Panc1 (cell line): ENCODE measurements around the gene S100A12. TPM values are rescaled to one million over a fixed set of nuclear protein-coding genes. Genes with fewer than 3 reads are reported as not detected.

Source experiments
- ATAC-seq: fragments of 200-7000 bp; cut with Tn5 transposase; 2 replicates; pipeline ENCODE4 v1.9.1; 2020; ENCODE audit warnings: mild to moderate bottlenecking, moderate library complexity
- BruUV-seq: library from RNA; stranded (reverse); fragments of 400-500 nt; replicated peaks from 2 replicates; lab custom pipeline; 2021; lab: Mats Ljungman, UMichigan
- CTCF ChIA-PET: fragments of 300-600 bp; sonication (Branson Sonifier 250); formaldehyde crosslinking; loops from one replicate; lab custom pipeline; 2022; ENCODE audit warnings: antibody characterized with exemption; lab: Charles Lee
- POLR2A ChIA-PET: fragments of 300-600 bp; sonication (Branson Sonifier 250); formaldehyde crosslinking; loops from one replicate; lab custom pipeline; 2022; ENCODE audit warnings: antibody characterized with exemption; lab: Charles Lee
- DNase-seq: peaks from one replicate; pipeline ENCODE4 v3.0.0-alpha.2; 2010; ENCODE audit warnings: low read depth, low spot score
- H3K27ac ChIP-seq: 2 replicates; pipeline ENCODE4 v1.5.1; 2011; ENCODE audit warnings: mild to moderate bottlenecking, low read length, inconsistent platforms
- H3K27me3 ChIP-seq: fragments of 200-500 bp; sonication (Bioruptor generic); 2 replicates; pipeline ENCODE4 v1.6.0; 2014; ENCODE audit warnings: low read length, inconsistent platforms; ENCODE audit not compliant: control insufficient read depth, insufficient read depth
- H3K36me3 ChIP-seq: fragments of 200-500 bp; sonication (Bioruptor generic); 2 replicates; pipeline ENCODE4 v1.5.1; 2014; ENCODE audit warnings: inconsistent platforms, mild to moderate bottlenecking, low read length, moderate library complexity; ENCODE audit not compliant: control insufficient read depth, insufficient read depth
- H3K4me1 ChIP-seq: 2 replicates; pipeline ENCODE4 v1.5.1; 2011; ENCODE audit warnings: inconsistent platforms, mild to moderate bottlenecking, low read length, moderate library complexity; ENCODE audit not compliant: control insufficient read depth, insufficient read depth
- H3K4me3 ChIP-seq, 2 experiments: 2 replicates each; pipeline ENCODE4 v1.5.1; 2011 to 2012; ENCODE audit warnings: low read depth in 2 of 2, low read length in 2 of 2, mild to moderate bottlenecking in 2 of 2, inconsistent platforms in 1 of 2, moderate library complexity in 1 of 2
- H3K9me3 ChIP-seq: fragments of 200-500 bp; sonication (Bioruptor generic); 2 replicates; pipeline ENCODE4 v1.5.1; 2014; ENCODE audit warnings: low read depth, mild to moderate bottlenecking, inconsistent platforms, low read length, moderate library complexity; ENCODE audit not compliant: control insufficient read depth, insufficient read depth
- POLR2AphosphoS5 ChIP-seq: IDR thresholded peaks from 2 replicates; pipeline ENCODE4 v1.6.1; 2012; ENCODE audit warnings: mild to moderate bottlenecking, low read depth, low read length, moderate library complexity
- SIN3A ChIP-seq: IDR thresholded peaks from 2 replicates; pipeline ENCODE4 v1.6.1; 2012; ENCODE audit warnings: low read depth, mild to moderate bottlenecking, low read length, moderate library complexity, borderline replicate concordance; ENCODE audit not compliant: insufficient read depth
- TCF7L2 ChIP-seq: IDR thresholded peaks from 2 replicates; pipeline ENCODE4 v1.6.1; 2011; ENCODE audit warnings: mild to moderate bottlenecking, low read depth, low read length, inconsistent platforms
- in situ Hi-C: cut with HindIII; loops from 2 replicates; pipeline ENCODE4 v1.10.0; 2016; ENCODE audit warnings: low sequenced_read_pairs, low pct_unique_long_range_greater_than_20kb
- intact Hi-C: fragments of 100-400 bp; cut with micrococcal nuclease; formaldehyde crosslinking; loops from one replicate; pipeline ENCODE4 v1.10.0; 2022; ENCODE audit not compliant: unreplicated experiment
- total RNA-seq: library from RNA; stranded (reverse); gene quantifications from one replicate; pipeline ENCODE4 v1.2.1, GENCODE V29; 2021; ENCODE audit not compliant: unreplicated experiment
- TF ChIP-seq, protein P1 (sequence below), 2 experiments: IDR thresholded peaks; 2 replicates each; pipeline ENCODE4 v1.6.1; 2011 to 2012; ENCODE audit warnings: low read depth in 2 of 2, control low read depth in 1 of 2, low read length in 1 of 2, mild to moderate bottlenecking in 1 of 2, moderate library complexity in 1 of 2; ENCODE audit not compliant: insufficient read depth in 1 of 2
- TF ChIP-seq, protein P2 (sequence below): fragments of 450-650 bp; IDR thresholded peaks from 2 replicates; pipeline ENCODE4 v1.5.1; 2017; ENCODE audit warnings: mild to moderate bottlenecking

Gene S100A12
- total RNA-seq, 1 experiment from 2014 or later = not detected

DNA sequence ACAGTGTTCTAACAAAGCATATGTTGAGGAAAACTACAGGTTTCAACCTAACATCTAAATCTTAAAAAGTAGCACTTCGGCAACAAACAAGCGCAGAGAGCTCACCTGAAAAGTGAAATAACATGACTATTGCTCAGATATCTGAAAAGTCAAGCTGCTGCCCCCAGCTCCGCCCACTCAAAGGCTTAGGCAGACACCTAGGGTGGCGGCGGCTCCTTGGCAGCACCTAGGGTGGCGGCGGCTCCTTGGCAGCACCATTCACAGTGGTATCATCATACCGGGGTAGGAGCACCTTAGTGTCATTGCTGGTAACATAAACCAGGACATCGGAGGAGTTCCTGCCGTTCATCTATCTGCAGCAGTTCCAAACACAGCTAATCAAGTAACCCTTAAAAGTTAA is 4.2 kb upstream of the S100A12 start:
- ChIA-PET POLR2A (no interaction called here), CTCF (no interaction called here)
- no TSS peak for BruUV-seq
- Histone ChIP-seq H3K9me3 (no peaks in the 10 kb centered on the region), H3K27ac (no peak overlapping the region), H3K36me3 (no peaks in the 10 kb centered on the region), H3K27me3 (peaks cover 14% of the 10 kb centered on the region), H3K4me3 (no peak overlapping the region), H3K4me1 (no peaks in the 10 kb centered on the region)
- DNase-seq (no peak), ATAC-seq (no peak)
- in situ Hi-C loops = no loop called here
- intact Hi-C loops = no loop called here
- TF ChIP-seq POLR2AphosphoS5 = no peak
- TF ChIP-seq, protein P1, sequence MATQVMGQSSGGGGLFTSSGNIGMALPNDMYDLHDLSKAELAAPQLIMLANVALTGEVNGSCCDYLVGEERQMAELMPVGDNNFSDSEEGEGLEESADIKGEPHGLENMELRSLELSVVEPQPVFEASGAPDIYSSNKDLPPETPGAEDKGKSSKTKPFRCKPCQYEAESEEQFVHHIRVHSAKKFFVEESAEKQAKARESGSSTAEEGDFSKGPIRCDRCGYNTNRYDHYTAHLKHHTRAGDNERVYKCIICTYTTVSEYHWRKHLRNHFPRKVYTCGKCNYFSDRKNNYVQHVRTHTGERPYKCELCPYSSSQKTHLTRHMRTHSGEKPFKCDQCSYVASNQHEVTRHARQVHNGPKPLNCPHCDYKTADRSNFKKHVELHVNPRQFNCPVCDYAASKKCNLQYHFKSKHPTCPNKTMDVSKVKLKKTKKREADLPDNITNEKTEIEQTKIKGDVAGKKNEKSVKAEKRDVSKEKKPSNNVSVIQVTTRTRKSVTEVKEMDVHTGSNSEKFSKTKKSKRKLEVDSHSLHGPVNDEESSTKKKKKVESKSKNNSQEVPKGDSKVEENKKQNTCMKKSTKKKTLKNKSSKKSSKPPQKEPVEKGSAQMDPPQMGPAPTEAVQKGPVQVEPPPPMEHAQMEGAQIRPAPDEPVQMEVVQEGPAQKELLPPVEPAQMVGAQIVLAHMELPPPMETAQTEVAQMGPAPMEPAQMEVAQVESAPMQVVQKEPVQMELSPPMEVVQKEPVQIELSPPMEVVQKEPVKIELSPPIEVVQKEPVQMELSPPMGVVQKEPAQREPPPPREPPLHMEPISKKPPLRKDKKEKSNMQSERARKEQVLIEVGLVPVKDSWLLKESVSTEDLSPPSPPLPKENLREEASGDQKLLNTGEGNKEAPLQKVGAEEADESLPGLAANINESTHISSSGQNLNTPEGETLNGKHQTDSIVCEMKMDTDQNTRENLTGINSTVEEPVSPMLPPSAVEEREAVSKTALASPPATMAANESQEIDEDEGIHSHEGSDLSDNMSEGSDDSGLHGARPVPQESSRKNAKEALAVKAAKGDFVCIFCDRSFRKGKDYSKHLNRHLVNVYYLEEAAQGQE (IDR thresholded peaks at IDR 0.05; ENCODE audit: insufficient read depth in 1 of 2, low read depth in 2 of 2, low read length in 1 of 2) = no peak
- no peak for TF ChIP-seq SIN3A
- TF ChIP-seq TCF7L2 = no peak
- TF ChIP-seq, protein P2, sequence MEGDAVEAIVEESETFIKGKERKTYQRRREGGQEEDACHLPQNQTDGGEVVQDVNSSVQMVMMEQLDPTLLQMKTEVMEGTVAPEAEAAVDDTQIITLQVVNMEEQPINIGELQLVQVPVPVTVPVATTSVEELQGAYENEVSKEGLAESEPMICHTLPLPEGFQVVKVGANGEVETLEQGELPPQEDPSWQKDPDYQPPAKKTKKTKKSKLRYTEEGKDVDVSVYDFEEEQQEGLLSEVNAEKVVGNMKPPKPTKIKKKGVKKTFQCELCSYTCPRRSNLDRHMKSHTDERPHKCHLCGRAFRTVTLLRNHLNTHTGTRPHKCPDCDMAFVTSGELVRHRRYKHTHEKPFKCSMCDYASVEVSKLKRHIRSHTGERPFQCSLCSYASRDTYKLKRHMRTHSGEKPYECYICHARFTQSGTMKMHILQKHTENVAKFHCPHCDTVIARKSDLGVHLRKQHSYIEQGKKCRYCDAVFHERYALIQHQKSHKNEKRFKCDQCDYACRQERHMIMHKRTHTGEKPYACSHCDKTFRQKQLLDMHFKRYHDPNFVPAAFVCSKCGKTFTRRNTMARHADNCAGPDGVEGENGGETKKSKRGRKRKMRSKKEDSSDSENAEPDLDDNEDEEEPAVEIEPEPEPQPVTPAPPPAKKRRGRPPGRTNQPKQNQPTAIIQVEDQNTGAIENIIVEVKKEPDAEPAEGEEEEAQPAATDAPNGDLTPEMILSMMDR = no peak

DNA sequence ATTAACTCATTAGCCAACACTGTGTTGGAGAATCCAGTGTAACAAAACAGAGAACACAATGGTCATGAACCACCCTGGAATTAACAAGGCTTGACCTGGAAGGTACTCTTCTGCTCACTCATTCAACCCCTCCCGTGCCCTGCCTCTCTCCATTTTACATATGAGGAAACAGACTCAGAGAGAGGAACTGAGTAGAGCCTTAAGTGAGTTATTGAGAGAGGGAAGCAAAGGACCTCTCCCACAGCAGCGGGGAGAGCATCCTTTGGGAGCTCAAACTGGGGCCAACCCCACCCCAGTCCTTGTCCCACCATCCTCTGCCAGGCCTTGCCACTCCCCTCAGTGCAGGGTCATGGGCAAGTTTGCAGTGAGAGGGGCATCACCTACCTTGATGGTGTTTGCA is 1.4 kb downstream of the S100A12 start:
- POLR2A ChIA-PET = no interaction called here
- in situ Hi-C loops = loop anchor here (25.0 kb wide), 1 partner anchor 238 kb away; the partner anchor contains the start of genes S100A14 and S100A16

More for the DNA sequence above, 1.4 kb downstream of the S100A12 start:
- no peaks in the 10 kb centered on the region for H3K36me3 ChIP-seq
- peaks cover 16% of the 10 kb centered on the region for H3K27me3 ChIP-seq
- H3K9me3 ChIP-seq = no peaks in the 10 kb centered on the region
- intact Hi-C loops = no loop called here
- no peak for DNase-seq
- CTCF ChIA-PET = no interaction called here
- H3K4me3 ChIP-seq = no peak overlapping the region
- ATAC-seq = no peak
- no TSS peak for BruUV-seq
- H3K4me1 ChIP-seq = no peaks in the 10 kb centered on the region
- H3K27ac ChIP-seq = no peak overlapping the region
- TF ChIP-seq, protein P1 (IDR thresholded peaks at IDR 0.05; ENCODE audit: insufficient read depth in 1 of 2, low read depth in 2 of 2, low read length in 1 of 2) = no peak
- TF ChIP-seq SIN3A = no peak
- no peak for TF ChIP-seq POLR2AphosphoS5
- TF ChIP-seq, protein P2 = no peak
- no peak for TF ChIP-seq TCF7L2
